Tibial artery (tissue), 4 donors: ENCODE data around the gene ABCB1.

ENCODE experiments used
- DNase-seq, 2 donors: peaks; one replicate each; pipeline ENCODE4 v3.0.0-alpha.2; 2019
- H3K27ac ChIP-seq, 2 donors: fragments of 200-600 bp; sonication (generic) in 1 of 2; 1 replicate in 1 of 2; 2 replicates in 1 of 2; pipeline ENCODE4 v1.5.1; 2018 to 2019; ENCODE audit warnings: mild to moderate bottlenecking in 1 of 2
- H3K27me3 ChIP-seq, 2 donors: fragments of 200-600 bp; sonication (generic) in 1 of 2; one replicate each; pipeline versions ENCODE4 v1.5.1 to v1.6.0; 2016 to 2019
- H3K36me3 ChIP-seq, 3 donors: fragments of 200-600 bp; sonication (generic) in 2 of 3; one replicate each; pipeline ENCODE4 v1.5.1; 2016 to 2019; ENCODE audit warnings: mild to moderate bottlenecking in 2 of 3
- H3K4me1 ChIP-seq, 4 donors: fragments of 200-600 bp; sonication (generic) in 2 of 4; 1 replicate in 3 of 4; 2 replicates in 1 of 4; pipeline ENCODE4 v1.5.1; 2016 to 2019
- H3K4me3 ChIP-seq, 2 donors: fragments of 200-600 bp; sonication (generic) in 1 of 2; 1 replicate in 1 of 2; 2 replicates in 1 of 2; pipeline ENCODE4 v1.5.1; 2018 to 2019; ENCODE audit warnings: mild to moderate bottlenecking in 2 of 2
- H3K9me3 ChIP-seq, 3 donors: fragments of 200-600 bp; sonication (generic) in 1 of 3; one replicate each; pipeline ENCODE4 v1.5.1; 2016 to 2019
- CTCF ChIP-seq, 2 experiments: fragments of 200-600 bp in 1 of 2; fragments of 450-650 bp in 1 of 2; IDR thresholded peaks; one replicate each; pipeline ENCODE4 v1.5.1; 2017 to 2019; ENCODE audit warnings: antibody characterized with exemption in 2 of 2, mild to moderate bottlenecking in 1 of 2, moderate library complexity in 1 of 2
- intact Hi-C: fragments of 100-400 bp; cut with DNase I; formaldehyde crosslinking; loops from one replicate; pipeline ENCODE4 v1.15.0; 2023; ENCODE audit warnings: low total_unique reads

Gene ABCB1

GRCh38 chr7:87458148-87458547, 142.5 kb downstream of the ABCB1 start:
- DNase-seq, result no peak

GRCh38 chr7:87456247-87456646, 144.4 kb downstream of the ABCB1 start:
- H3K4me1 ChIP-seq, result no peaks in the 10 kb centered on the region
- H3K36me3 ChIP-seq, result no peaks in the 10 kb centered on the region
- no peaks in the 10 kb centered on the region for H3K27me3 ChIP-seq
- H3K4me3 ChIP-seq, result no peak overlapping the region
- DNase-seq, result no peak
- no peak overlapping the region for H3K27ac ChIP-seq
- no peak for TF ChIP-seq CTCF (IDR thresholded peaks at IDR 0.05)
- H3K9me3 ChIP-seq, result no peaks in the 10 kb centered on the region
- intact Hi-C loops, result no loop called here

More at GRCh38 chr7:87458148-87458547, 142.5 kb downstream of the ABCB1 start:
- Histone ChIP-seq H3K27me3 (no peaks in the 10 kb centered on the region), H3K4me1 (no peaks in the 10 kb centered on the region), H3K36me3 (no peaks in the 10 kb centered on the region), H3K4me3 (no peak overlapping the region), H3K9me3 (no peaks in the 10 kb centered on the region), H3K27ac (no peak overlapping the region)
- intact Hi-C loops, result no loop called here
- TF ChIP-seq CTCF (IDR thresholded peaks at IDR 0.05), result no peak
